ENCODE results near the gene COX7B2.

Gene COX7B2, protein sequence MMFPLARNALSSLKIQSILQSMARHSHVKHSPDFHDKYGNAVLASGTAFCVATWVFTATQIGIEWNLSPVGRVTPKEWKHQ

GRCh38 chr4:46909078-46909477 lies at the start of gene COX7B2:
COX7B2 (minus strand) TSS chr4:46909245; CDS start chr4:46735192, 174,053 bp downstream.
- DNase-seq = no peak

GRCh38 chr4:46956451-46956850 lies 47.4 kb upstream of the COX7B2 start:
- DNase-seq = no peak

GRCh38 chr4:46955601-46956000 lies 46.6 kb upstream of the COX7B2 start:
- no peak for DNase-seq

DNA sequence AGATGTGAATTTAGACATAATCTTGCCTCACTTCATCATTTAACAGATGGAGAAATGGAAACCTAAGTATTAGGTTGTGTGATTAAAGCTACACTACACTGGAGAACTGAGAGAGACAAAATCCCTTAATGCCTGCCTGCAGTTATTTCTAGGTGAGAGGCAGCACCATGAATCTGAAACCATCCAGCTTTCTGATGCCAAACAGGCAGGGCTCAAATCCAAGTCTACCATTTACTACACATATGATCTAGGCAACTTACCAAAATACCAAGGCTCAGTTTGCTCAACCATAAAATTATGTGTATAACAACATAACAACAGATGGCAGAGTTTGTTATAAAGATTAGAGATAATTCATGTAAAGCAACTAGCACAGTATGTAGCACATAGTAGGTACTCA lies 45.6 kb upstream of the COX7B2 start:
- no peak for DNase-seq

DNA sequence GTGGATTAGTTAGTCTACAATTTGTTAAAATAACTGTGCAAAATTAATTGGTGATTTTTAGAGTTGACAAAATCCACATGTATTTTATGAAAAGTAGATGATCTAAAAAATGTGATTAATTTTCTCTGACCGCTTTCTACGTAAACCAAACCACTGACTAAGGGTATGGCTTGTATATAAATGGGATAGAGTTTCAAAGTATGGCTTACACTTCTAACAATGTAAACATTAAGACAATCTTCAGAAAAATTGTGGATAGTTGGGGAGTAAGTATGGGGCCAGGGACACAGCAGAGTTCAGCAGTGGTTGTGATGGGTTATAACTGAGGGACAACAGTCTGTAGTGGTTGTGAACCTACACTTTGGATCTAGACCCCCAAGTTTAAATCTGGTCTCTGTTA lies 44.5 kb upstream of the COX7B2 start:
- no peak for DNase-seq

- DNase-seq = no peak
Measured at GRCh38 chr4:46952451-46952850, 43.4 kb upstream of the COX7B2 start.

DNA sequence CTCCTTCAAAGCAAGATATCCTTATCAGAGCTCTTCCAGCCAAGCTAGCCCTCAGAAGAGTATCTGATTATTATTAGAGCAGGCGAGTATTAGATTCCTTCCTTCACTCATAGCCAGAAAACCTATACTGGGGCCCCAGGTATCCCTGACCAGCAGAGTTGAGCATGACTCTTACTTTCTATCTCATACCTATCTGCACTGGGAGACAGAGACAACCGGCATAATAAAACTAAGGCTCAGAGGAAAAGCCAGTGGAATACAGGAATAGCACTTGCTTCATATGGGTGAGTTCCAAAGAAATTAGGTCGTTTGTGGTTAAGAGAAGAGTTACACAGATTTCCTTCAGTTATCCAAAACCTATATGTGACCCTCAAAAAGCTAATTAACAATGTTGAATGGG lies 41.8 kb upstream of the COX7B2 start:
- no peak for DNase-seq

- no peak for DNase-seq
Measured at GRCh38 chr4:46949822-46950221, 40.8 kb upstream of the COX7B2 start.

DNA sequence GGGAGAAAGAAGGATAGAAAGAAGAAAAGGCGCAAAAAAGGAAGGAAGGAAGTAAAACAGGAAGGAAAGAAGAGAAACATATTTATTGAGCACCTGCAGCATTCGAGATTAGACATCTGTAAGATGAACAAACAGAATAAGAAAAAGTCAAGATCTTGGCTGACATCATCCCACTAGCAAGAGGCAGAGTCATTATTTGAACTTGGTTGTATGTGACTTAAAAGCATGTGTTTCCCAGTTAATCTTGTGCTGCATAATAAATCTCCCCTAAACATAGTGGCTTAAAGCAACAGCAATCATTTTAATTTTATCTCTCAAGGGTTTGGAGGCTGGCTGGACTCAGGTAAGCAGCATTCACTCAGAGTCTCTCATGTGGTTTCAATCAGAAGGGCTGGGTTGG lies 38.5 kb upstream of the COX7B2 start:
- DNase-seq = no peak

GRCh38 chr4:46946919-46947536 lies 38.0 kb upstream of the COX7B2 start:
- no peak for DNase-seq

DNA sequence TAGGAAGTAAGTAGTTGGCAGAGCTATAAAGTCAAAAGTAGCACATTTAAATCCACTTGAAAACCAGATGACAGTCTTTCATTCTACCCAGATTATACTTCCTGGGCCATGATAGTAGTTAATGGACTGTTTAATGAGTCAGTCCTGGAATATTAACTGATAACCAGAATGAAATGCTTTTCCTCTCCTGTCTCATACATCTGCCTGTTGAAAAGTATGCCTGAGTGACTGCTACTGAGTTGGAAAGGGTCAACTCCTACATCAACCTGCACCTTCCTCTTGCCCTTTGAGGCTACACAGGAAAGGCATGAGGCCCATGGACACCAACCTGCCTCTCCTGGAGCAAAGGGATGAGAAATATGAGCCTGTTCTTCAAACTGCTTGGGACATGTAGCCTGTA lies 36.0 kb upstream of the COX7B2 start:
- no peak for DNase-seq

DNA sequence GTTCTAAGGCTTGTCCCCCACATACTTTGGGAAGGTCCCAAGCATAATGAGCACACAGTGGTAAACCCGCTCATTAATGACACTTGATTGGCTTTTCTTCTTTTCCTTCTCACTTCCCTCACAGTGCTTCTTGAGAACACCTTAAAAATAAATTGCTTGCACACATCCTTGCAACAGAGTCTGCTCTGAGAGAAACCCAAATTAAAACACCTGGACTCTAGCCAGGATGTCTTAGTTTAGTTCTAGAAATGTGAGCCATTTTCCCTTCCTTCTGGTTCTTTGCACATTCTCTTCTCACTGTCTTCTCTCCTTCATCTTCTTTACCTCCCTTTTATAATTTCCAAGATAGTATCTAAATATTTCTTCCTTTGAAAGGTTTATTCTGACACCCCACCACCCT lies 35.3 kb upstream of the COX7B2 start:
- no peak for DNase-seq

GRCh38 chr4:46937493-46937892 lies 28.4 kb upstream of the COX7B2 start:
- no peak for DNase-seq

- no peak for DNase-seq
Measured at GRCh38 chr4:46934726-46935125, 25.7 kb upstream of the COX7B2 start.

DNA sequence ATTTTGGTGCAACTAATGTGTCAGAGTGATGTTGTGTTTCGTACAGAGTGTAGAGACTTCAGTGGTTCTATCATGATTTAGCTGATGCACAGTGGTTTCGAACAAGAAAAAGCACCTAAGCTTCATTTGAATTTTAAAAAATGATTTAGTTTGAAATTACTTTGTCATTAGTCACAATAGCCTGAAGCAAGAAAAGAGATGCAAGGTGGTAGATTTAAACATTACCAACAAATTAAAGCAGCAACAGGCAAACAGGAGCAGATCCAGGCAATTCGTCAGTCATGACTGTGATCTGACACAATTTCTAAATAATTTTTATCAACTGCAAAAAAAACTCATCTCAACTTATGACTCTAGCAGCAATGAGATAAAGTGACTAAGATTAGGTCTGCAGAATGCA lies 24.6 kb upstream of the COX7B2 start:
- DNase-seq = no peak

DNA sequence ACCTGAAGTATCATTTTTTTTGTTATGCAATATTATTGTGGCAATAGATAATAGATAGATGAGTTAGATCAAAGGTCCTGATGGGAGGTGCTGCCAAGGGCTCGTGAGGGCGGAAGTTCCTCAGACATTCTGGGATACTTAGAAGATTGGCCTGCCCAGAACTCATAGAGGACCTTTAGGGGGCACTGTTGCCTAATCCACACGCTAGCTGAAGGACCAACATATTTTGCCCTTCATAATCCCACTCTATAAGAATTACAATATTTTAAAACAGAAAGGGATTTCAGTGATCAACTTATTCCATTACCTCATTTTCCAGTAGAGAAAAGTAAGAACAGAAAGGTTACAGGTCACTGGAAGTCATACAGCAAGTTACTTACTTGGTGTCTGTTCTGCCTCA lies 22.9 kb upstream of the COX7B2 start:
- no peak for DNase-seq

DNA sequence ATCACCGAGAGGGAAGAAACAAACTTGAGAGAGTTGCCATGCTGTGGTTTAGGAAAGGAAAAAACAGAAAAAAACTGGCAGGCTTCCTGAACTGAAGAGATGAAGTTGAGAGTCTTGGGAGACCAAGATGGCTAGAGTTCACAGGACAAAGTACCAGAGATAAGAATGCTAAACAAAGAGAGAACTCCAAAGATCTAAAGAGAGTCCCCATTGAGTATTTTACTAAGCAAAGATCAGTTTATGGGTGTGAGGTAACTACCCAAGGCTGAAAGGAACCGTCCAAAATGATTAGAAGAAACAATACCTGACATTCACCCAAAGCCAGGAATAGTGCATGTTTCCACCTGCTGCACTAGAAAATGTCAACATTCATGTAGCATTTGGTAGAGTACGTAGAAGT lies 21.8 kb upstream of the COX7B2 start:
- no peak for DNase-seq

DNA sequence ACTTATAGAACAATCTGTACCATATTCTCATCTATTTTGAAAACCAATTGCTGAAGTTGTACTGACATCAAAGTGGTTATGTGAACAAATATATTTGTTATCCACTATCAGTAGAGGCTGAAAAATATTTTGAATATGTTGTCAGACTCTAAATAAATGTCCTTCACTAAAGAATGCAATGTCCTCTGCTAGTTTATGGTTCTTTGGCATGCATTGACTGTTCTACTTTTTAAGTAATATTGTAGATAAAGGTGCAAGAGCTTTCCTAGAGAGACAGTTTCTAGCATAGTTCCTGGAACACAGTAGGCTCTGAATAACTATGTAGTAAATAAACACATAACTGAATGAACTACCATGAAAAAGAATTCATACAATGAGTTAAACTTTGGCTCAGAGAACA lies 18.2 kb upstream of the COX7B2 start:
- no peak for DNase-seq

DNA sequence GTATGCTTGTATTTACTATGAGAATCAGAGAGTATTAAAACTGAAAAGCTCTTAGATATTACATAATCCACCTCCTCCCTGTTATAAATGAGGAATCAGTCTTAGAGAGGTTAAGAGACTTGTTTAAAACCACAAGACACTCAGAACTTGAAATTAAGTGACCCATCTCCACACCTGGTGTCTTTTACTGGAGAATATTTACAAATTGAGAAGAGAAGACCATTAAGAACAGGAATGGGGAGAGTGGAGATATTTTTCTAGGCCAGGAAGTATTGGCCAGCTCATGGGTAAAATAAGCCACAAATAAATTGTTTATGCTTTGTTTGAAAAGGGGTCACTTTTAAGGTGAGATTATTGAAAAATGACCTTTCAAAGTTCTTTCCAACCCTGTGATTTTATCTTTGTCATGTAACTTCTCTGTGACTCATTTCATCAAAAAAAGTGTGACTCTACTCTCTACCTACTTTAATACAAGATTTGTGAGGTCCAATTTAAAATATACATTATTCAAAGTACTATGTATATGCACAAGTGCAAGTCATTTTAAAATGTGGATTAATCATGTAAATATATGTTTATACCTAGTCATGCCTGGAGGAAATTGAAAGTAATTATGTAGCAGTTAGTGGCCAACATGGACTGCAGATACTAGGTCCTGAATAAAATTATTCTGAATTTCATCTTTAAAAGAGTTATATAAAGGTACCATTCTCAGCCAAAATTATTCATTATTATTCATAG lies 15.9 kb upstream of the COX7B2 start:
- no peak for DNase-seq

DNA sequence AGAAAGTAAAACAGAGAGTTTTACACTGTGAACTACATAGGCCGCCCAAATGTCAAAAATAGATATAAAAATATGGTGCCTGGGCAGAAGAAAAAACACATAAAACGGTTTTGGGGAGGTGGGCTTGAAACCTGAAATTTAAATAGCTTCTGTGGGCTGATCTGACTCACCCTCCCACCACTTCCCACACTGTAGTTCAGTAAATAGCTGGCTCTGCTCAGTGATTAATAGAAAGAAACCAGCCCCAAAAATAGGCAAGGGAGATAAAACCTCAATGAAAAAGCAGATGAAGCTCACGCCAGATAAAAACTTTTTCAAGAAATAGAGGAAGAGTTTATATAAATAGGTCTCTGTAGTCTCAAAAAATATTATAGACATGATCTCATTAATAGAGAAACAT lies 13.2 kb upstream of the COX7B2 start:
- DNase-seq = no peak

- no peak for DNase-seq
Measured at GRCh38 chr4:46908148-46908547, 897 bp downstream of the COX7B2 start.

GRCh38 chr4:46900082-46900481 lies 9.0 kb downstream of the COX7B2 start:
- DNase-seq = no peak

DNA sequence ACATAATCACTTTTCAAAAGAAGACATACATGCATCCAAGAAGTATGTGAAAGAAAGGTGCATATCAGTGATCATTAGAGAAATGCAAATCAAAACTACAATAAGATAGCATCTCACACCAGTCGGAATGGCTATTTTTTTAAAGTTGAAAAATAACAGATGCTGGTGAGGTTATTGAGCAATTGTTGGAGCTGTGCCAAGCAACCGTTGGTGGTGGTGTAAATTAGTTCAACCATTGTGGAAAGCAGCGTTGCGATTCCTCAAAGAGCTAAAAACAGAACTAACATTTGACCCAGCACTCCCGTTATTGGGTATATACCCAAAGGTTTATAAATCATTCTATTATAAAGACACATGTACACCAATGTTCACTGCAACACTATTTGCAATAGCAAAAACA lies 14.2 kb downstream of the COX7B2 start:
- DNase-seq = no peak

- no peak for DNase-seq
Measured at GRCh38 chr4:46890056-46890455, 19.0 kb downstream of the COX7B2 start.

GRCh38 chr4:46889410-46889809 lies 19.6 kb downstream of the COX7B2 start:
- DNase-seq = no peak

Measured in activated CD8-positive, alpha-beta memory T cell treated with anti-CD3 and anti-CD28 coated beads, Interleukin-2, amount 50 U/mL, for 4 hours (primary cell).